ENCODE results near the gene PLCB2. TPM values are rescaled to one million over a fixed set of nuclear protein-coding genes. Genes with fewer than 3 reads are reported as not detected.

Gene PLCB2
- total RNA-seq, 3 donors from 2014 or later (not counting 1 experiment from before 2014, with no cell fraction given): 345 to 440 (median 432) TPM

DNA sequence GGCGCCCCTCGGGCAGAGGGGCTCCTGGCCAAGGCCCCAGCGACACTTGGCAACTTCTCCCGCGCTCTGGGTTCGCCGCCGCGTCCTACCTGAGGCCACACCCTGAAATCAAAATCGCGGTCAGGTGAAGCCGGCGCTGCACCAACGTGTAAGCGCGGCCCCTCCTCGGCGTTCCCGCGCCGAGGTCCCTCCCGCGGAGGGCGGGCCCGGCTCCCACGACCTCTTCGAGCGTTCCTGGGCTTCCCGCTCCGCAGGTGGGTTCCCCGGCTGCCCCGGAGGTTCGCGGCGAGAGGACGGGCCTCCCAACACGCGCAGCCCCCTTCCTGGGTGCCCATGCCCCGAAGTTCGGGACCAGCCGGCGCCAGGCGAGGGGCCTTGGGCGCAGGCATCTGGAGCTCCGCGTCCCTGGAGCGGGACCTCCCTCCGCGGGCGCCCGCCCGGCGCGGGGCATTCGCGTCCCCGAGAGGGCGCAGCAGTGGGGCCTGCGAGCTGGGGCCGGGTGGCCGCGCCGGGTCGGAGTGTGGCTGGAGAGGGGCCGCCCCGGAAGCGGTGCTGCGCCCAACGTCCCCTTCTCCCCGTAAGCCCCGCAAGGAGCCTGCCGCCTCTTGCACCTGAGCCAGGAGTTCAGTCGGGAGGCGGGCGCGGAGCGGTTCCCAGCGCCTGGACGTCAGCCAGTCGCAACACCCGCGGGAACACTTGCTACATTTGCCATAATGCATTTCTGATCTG lies 55.1 kb downstream of the PLCB2 start:
- Mint-ChIP-seq H3K4me1 (peaks cover 11 to 17% of the 10 kb centered on the region in 2 donors), H3K36me3 (no peaks in the 10 kb centered on the region), H3K27ac (peak overlapping the region; percentile 70 to 72), H3K27me3 (ENCODE audit: low read depth in 2 of 2) (peaks cover 10 to 23% of the 10 kb centered on the region in 2 donors), H3K9me3 (no peaks in the 10 kb centered on the region), H3K4me3 (peak overlapping the region; percentile 91)
- WGBS (ENCODE audit: insufficient coverage): 1% methylated on average over 82 of the region's 82 CpGs
- peak overlapping the region; percentile 53 for H3K4me3 ChIP-seq (ENCODE audit: low read length)
- DNase-seq (peak in 1 of 2 donors; percentile 30), ATAC-seq (peak; percentile 31 to 56 (median 49))
- TF ChIP-seq, protein P1, sequence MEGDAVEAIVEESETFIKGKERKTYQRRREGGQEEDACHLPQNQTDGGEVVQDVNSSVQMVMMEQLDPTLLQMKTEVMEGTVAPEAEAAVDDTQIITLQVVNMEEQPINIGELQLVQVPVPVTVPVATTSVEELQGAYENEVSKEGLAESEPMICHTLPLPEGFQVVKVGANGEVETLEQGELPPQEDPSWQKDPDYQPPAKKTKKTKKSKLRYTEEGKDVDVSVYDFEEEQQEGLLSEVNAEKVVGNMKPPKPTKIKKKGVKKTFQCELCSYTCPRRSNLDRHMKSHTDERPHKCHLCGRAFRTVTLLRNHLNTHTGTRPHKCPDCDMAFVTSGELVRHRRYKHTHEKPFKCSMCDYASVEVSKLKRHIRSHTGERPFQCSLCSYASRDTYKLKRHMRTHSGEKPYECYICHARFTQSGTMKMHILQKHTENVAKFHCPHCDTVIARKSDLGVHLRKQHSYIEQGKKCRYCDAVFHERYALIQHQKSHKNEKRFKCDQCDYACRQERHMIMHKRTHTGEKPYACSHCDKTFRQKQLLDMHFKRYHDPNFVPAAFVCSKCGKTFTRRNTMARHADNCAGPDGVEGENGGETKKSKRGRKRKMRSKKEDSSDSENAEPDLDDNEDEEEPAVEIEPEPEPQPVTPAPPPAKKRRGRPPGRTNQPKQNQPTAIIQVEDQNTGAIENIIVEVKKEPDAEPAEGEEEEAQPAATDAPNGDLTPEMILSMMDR (IDR thresholded peaks at IDR 0.05): no peak
- no peaks in the 10 kb centered on the region for H3K36me3 ChIP-seq (ENCODE audit: control insufficient read depth, insufficient read depth, low read length)
- peaks cover 41% of the 10 kb centered on the region for H3K4me1 ChIP-seq (ENCODE audit: control insufficient read depth, insufficient read depth, low read length)
- no peak overlapping the region for H3K27ac ChIP-seq (ENCODE audit: low read length)
- peaks cover 9% of the 10 kb centered on the region for H3K27me3 ChIP-seq (ENCODE audit: control insufficient read depth, insufficient read depth, low read length)
- intact Hi-C loops (cut with micrococcal nuclease): no loop called here
- H3K9me3 ChIP-seq (ENCODE audit: control insufficient read depth, insufficient read depth, low read length): no peaks in the 10 kb centered on the region

DNA sequence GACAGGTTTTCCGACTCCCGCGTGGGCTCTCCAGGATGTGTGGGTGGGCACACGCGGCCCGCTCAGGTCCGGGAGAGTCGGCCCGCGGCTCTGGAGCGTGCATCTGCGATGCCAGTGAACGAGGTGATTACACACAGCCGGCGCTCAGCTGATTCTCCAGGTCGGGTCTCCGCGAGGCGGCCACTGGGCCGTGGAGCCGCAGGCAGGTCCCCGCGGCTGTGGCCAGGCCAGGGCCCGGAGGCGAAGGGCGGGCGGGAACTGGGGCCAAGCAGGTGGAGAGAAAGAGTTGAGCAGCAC lies 55.6 kb downstream of the PLCB2 start:
- no peak for ATAC-seq
- no peaks in the 10 kb centered on the region for H3K36me3 ChIP-seq (ENCODE audit: control insufficient read depth, insufficient read depth, low read length)
- H3K9me3 ChIP-seq (ENCODE audit: control insufficient read depth, insufficient read depth, low read length): no peaks in the 10 kb centered on the region
- H3K4me3 Mint-ChIP-seq: peak overlapping the region; percentile 35
- H3K4me3 ChIP-seq (ENCODE audit: low read length): peak overlapping the region; percentile 53
- 58% methylated on average over 27 of the region's 27 CpGs for WGBS (ENCODE audit: insufficient coverage)
- H3K27me3 Mint-ChIP-seq (ENCODE audit: low read depth in 2 of 2): peaks cover 10 to 23% of the 10 kb centered on the region in 2 donors
- no peak overlapping the region for H3K27ac ChIP-seq (ENCODE audit: low read length)
- peaks cover 8 to 17% of the 10 kb centered on the region in 2 donors for H3K4me1 Mint-ChIP-seq
- TF ChIP-seq, protein P1 (IDR thresholded peaks at IDR 0.05): no peak
- intact Hi-C loops (cut with micrococcal nuclease): no loop called here
- H3K4me1 ChIP-seq (ENCODE audit: control insufficient read depth, insufficient read depth, low read length): peaks cover 36% of the 10 kb centered on the region
- H3K27me3 ChIP-seq (ENCODE audit: control insufficient read depth, insufficient read depth, low read length): peaks cover 9% of the 10 kb centered on the region
- no peak for DNase-seq
- H3K27ac Mint-ChIP-seq: no peak overlapping the region
- H3K36me3 Mint-ChIP-seq: no peaks in the 10 kb centered on the region
- no peaks in the 10 kb centered on the region for H3K9me3 Mint-ChIP-seq

DNA sequence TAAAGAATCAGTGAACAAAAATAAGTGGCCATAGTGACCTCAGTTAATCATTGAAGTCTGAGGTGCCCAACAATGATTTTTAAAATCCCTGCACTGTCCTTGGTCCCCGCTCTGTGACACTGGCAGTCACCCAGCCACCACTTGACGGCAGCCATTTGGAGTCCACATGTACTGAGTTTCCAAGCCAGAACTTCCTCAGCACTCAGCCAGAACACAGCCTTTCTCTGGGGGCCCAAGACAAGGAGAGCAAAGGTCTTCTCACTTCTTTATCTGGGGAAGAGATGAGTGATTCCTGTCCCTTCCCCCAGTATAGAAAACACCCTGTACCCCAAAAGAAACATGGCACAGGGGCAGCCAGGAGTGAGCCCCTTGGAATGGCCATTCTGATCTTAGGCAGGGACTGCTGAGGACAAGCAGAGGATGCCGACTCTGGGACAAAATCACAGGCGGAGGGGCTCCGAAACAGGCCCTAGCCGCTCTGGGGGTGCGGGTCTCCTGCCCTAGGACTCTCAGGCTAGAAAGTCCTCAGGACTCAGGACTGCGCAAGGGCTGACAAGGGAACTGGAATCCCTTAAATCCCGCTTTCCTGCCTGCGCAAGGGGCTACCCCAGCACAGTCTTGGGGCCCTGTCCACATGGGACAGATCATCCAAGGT lies 56.1 kb downstream of the PLCB2 start:
- TF ChIP-seq, protein P1 (IDR thresholded peaks at IDR 0.05): no peak
- ATAC-seq (no peak), DNase-seq (no peak)
- no peaks in the 10 kb centered on the region for H3K36me3 ChIP-seq (ENCODE audit: control insufficient read depth, insufficient read depth, low read length)
- H3K27me3 ChIP-seq (ENCODE audit: control insufficient read depth, insufficient read depth, low read length): peaks cover 9% of the 10 kb centered on the region
- H3K4me3 ChIP-seq (ENCODE audit: low read length): no peak overlapping the region
- Mint-ChIP-seq H3K9me3 (no peaks in the 10 kb centered on the region), H3K27me3 (ENCODE audit: low read depth in 2 of 2) (peaks cover 10 to 23% of the 10 kb centered on the region in 2 donors), H3K4me3 (peak overlapping the region; percentile 68), H3K36me3 (no peaks in the 10 kb centered on the region), H3K27ac (no peak overlapping the region), H3K4me1 (peaks cover 6 to 17% of the 10 kb centered on the region in 2 donors)
- WGBS (ENCODE audit: insufficient coverage): 94% methylated on average over 10 of the region's 10 CpGs
- H3K27ac ChIP-seq (ENCODE audit: low read length): no peak overlapping the region
- peaks cover 31% of the 10 kb centered on the region for H3K4me1 ChIP-seq (ENCODE audit: control insufficient read depth, insufficient read depth, low read length)
- H3K9me3 ChIP-seq (ENCODE audit: control insufficient read depth, insufficient read depth, low read length): no peaks in the 10 kb centered on the region
- intact Hi-C loops (cut with micrococcal nuclease): no loop called here
